HAP-1 (cell line): ENCODE results near the gene FAM200C.

Source experiments
- DNase-seq, 2 experiments: peaks; one replicate each; pipeline ENCODE4 v3.0.0-alpha.2; 2016 to 2020; ENCODE audit warnings: low spot score in 2 of 2
- H3K27me3 ChIP-seq: fragments of 250-450 bp; sonication (Bioruptor Pico); 2 replicates; pipeline ENCODE4 v1.5.1; 2020; ENCODE audit warnings: low read depth, mild to moderate bottlenecking, moderate library complexity
- H3K36me3 ChIP-seq: fragments of 250-450 bp; sonication (Bioruptor Pico); replicated peaks from 2 replicates; pipeline ENCODE4 v1.5.1; 2020; ENCODE audit warnings: mild to moderate bottlenecking
- H3K4me1 ChIP-seq: fragments of 250-450 bp; sonication (Bioruptor Pico); 2 replicates; pipeline ENCODE4 v1.5.1; 2020; ENCODE audit warnings: mild to moderate bottlenecking
- H3K4me3 ChIP-seq: fragments of 250-450 bp; sonication (Bioruptor Pico); 2 replicates; pipeline ENCODE4 v1.5.1; 2020; ENCODE audit warnings: mild to moderate bottlenecking, moderate library complexity
- H3K9me3 ChIP-seq: fragments of 250-450 bp; sonication (Bioruptor Pico); 2 replicates; pipeline ENCODE4 v1.5.1; 2020; ENCODE audit warnings: mild to moderate bottlenecking, moderate library complexity
- in situ Hi-C: fragments of 300-500 bp; cut with MboI; formaldehyde crosslinking; loops from 3 replicates; pipeline ENCODE4 v1.14.3; 2020; ENCODE audit warnings: low sequenced_read_pairs, inconsistent platforms, mixed read lengths

FAM200C gene

DNA sequence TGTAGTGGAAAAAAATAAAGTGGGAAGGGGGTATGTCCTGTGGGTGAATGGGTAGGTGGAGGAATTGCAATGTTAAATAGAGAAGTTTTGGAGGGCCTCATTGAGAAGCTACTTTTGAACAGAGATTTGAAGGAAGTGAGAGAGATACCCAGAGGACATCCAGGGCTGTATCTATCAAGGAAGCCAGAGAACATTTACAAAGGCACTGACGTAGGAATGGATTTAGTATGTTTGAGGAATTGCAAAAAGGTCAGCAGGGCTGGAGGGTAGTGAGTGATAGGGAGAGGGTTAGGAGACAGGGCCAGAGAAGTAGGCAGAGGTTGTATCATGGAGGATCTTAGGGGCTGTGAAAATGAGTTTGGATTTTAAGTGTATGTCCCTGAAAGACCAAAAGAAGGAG lies 35.7 kb upstream of the FAM200C start:
- in situ Hi-C loops, result no loop called here
- DNase-seq, result no peak
- no peak overlapping the region for H3K4me3 ChIP-seq
- H3K9me3 ChIP-seq, result no peaks in the 10 kb centered on the region
- H3K36me3 ChIP-seq, result no peaks in the 10 kb centered on the region
- peaks cover 4% of the 10 kb centered on the region; the same call in 1 of the 2 replicates for H3K4me1 ChIP-seq
- peaks cover 2% of the 10 kb centered on the region; the same call in 1 of the 2 replicates for H3K27me3 ChIP-seq

DNA sequence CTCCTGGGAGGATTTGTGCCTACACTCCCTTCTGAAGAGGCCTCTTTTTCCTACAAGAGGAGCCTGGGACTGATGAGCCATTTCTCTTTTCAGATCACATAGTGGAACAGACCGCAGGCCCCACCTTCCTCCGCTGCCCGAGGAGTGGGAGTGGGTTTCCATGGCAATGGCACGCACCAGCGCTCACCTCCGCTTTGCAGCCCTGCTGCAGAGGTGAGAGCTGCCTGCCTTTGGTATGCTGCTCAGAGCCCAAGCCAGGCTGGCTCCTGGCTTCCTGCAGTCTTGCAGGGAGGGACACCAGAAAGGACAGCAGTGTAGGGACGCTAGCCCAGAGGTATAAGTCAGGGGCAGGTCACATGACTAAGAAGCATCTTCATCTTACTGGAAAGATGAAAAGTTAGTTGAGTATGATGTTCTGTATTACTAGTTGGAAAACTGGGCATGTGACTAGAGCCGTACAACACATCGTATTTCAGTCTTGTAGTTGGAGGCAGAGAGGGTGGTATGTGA lies 34.2 kb upstream of the FAM200C start:
- 0 out of 2 replicates have a peak, but pooled peaks cover 2% of the 10 kb centered on the region for H3K27me3 ChIP-seq
- no peaks in the 10 kb centered on the region for H3K9me3 ChIP-seq
- peaks cover 7% of the 10 kb centered on the region for H3K36me3 ChIP-seq
- in situ Hi-C loops, result no loop called here
- no peak overlapping the region for H3K4me3 ChIP-seq
- DNase-seq, result peak in 1 of 2 experiments; percentile 35
- peaks cover 2% of the 10 kb centered on the region; the same call in 1 of the 2 replicates for H3K4me1 ChIP-seq

DNA sequence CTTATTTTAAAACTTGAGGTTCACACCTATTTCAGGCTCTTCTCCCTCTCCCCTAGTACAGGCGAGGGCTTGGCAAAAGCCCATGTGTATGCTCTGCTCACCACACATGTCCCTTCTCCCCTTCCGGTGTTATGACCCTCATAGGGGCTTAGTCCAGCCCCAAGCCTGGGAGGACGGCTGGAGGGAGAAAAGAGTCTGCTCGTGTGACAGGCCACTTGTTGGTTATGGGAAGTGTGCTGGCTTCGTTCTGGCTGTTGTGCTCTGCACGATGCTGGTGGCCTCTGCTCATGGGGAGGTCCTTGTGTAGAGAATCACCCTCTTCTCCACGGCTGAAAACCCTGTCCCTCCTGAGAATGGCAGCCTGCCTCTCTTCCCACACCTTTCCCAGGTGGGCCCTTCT lies 32.9 kb upstream of the FAM200C start:
- Histone ChIP-seq H3K4me1 (no peaks in the 10 kb centered on the region), H3K4me3 (no peak overlapping the region), H3K27me3 (0 out of 2 replicates have a peak, but pooled peaks cover 2% of the 10 kb centered on the region), H3K9me3 (no peaks in the 10 kb centered on the region), H3K36me3 (peaks cover 20% of the 10 kb centered on the region)
- in situ Hi-C loops, result no loop called here
- DNase-seq, result no peak

DNA sequence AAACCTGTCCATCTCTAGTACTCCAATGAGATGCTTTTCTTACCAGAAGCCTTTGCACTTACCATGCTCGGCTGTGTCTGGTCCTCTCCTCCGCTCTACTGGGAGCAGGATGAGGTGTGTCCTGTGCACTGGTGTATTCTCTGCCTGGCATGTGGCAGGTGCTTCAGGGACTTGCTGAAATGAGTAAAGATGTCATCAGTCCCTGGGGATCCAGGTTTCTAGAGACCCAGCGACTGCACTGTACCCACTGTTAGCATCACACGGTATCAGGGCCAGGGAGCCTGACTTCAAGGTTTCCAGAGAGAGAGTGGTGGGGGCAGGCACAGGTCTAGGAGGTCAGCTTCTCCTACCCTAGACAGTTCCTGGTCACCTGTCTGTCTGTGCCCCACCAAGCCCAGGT lies 32.3 kb upstream of the FAM200C start:
- Histone ChIP-seq H3K9me3 (no peaks in the 10 kb centered on the region), H3K4me3 (no peak overlapping the region), H3K27me3 (0 out of 2 replicates have a peak, but pooled peaks cover 2% of the 10 kb centered on the region), H3K36me3 (peaks cover 26% of the 10 kb centered on the region), H3K4me1 (no peaks in the 10 kb centered on the region)
- in situ Hi-C loops, result no loop called here
- no peak for DNase-seq

DNA sequence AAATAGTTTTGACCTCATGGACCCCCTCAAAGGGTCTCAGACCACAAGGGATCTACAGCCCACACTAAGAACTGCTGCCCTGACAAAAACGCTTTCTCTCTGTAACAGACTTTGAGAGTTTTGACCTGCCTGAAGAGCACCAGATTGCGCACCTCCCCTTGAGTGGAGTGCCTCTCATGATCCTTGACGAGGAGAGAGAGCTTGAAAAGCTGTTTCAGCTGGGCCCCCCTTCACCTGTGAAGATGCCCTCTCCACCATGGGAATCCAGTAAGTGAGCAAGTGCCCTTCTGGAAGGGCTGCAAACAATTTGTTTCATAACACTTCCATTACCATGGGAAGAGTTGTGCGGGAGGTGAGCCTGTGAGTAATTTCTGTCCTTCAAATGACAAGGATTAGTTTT lies 27.8 kb upstream of the FAM200C start:
- peaks cover 64% of the 10 kb centered on the region for H3K36me3 ChIP-seq
- peaks cover 20% of the 10 kb centered on the region for H3K4me1 ChIP-seq
- H3K9me3 ChIP-seq, result no peaks in the 10 kb centered on the region
- no peaks in the 10 kb centered on the region for H3K27me3 ChIP-seq
- H3K4me3 ChIP-seq, result no peak overlapping the region
- no peak for DNase-seq
- in situ Hi-C loops, result no loop called here

DNA sequence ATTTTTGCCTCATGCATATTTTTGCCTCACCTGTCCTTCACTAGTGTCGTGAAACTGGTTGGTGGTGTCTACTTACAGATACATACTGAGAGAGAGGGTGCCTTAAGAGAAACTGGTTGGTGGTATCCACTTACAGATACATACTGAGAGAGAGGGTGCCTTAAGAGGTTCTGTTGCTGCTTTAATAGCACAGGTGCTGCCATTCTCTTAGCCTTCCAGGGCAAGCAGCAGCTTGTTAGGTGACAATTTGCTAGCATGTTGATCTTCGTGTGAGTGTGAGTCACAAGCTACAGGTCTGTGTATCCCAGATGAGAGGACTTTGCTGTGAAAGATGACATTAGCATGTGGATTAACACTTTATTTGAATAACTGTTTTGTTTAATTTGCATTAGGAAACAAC lies 23.2 kb upstream of the FAM200C start:
- peaks cover 48% of the 10 kb centered on the region for H3K36me3 ChIP-seq
- no peak for DNase-seq
- H3K4me1 ChIP-seq, result peaks cover 31% of the 10 kb centered on the region
- no peaks in the 10 kb centered on the region for H3K27me3 ChIP-seq
- in situ Hi-C loops, result no loop called here
- no peaks in the 10 kb centered on the region for H3K9me3 ChIP-seq
- peak overlapping the region; percentile 60 for H3K4me3 ChIP-seq

DNA sequence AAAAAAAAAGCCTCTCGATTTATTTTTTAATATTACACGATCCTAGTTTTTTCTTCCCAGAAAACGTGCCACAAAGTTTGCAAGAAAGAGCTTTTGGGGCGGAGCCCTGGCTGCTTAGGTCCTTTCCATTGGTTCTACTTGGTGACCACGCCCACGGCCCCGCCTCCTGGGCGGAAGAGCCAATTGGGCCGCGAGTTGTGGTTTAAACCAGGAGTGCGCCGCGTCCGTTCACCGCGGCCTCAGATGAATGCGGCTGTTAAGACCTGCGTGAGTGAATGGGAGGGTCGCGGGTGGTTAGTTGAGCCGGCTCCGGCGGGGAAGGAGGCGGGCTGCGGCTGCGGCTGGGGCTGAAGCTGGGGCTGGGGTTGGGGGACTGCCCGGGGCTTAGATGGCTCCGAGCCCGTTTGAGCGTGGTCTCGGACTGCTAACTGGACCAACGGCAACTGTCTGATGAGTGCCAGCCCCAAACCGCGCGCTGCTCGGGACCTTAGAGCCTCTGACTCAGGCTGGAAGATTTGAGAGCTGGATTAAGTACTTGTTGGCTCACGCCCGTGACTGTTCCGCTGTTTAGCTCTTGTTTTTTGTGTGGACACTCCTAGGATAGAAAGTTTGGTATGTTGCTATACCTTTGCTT lies 21.9 kb upstream of the FAM200C start, which contains the start of gene PTTG1:
Gene PTTG1, plus strand, starts transcription at position 231 of the 634 bp plus-strand sequence. CDS start 458 bp downstream, outside the sequence.
- no peaks in the 10 kb centered on the region for H3K9me3 ChIP-seq
- DNase-seq, result peak; percentile 90 to 98
- H3K27me3 ChIP-seq, result no peaks in the 10 kb centered on the region
- in situ Hi-C loops, result no loop called here
- peaks cover 31% of the 10 kb centered on the region for H3K4me1 ChIP-seq
- peaks cover 36% of the 10 kb centered on the region for H3K36me3 ChIP-seq
- H3K4me3 ChIP-seq, result peak within 1 kb of the TSS; percentile 60

DNA sequence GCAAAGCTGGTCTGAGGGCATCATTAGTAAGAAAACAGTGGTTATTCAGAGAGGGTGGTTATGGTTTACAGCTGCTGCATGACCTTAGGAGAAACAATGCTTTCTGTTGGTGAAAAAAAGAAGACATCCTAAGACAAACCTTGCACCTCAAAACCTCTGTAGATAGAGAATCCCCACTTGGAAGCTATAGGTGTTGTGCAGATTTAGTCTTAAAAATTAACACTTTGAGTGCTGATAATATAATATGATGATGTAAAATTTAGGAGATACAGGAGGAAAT lies 20.4 kb upstream of the FAM200C start:
- Histone ChIP-seq H3K4me3 (no peak overlapping the region), H3K27me3 (no peaks in the 10 kb centered on the region), H3K36me3 (peaks cover 22% of the 10 kb centered on the region), H3K9me3 (no peaks in the 10 kb centered on the region), H3K4me1 (peaks cover 29% of the 10 kb centered on the region)
- no peak for DNase-seq
- in situ Hi-C loops, result no loop called here

DNA sequence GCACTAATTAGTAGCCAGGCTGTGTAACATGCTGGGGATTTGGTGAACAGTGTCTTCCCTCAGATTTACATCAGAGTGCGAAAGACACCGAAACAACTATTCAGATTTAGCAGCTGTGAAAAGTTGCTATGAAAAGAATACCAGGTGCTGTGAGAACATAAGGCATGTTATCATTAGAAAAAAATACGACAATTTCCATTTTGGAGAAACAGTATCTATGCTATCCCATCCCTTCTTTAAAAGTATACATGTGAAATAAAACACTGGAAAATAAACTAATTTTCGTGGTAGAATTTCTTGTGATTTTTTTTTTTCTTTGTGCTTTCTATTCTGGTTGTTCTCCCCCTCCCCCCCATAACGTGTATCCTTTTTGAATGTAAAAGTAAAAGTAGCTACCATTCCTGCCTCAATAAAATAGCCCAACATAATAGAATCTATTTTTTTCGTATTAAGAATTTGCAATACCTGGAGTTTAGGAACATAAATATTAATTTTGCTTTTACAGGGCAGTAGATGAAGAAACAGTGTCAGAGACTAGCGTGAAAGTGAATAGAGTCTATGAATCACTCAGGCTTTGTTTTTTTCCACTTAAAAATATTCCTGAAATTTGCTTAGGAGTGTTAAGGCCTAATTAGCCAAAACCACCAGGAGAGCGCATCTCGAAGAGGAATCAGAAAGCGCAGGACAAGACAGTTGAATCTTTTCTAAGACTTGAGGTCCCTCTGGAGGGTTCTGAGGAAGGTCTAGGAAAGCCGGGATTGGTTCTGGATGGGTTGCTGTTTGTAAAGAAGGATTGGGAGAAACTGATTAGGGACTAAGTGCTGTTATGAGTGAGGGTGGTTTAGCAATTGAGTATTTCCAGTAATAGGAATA lies 19.8 kb upstream of the FAM200C start:
- H3K4me3 ChIP-seq, result peak overlapping the region; percentile 75
- in situ Hi-C loops, result no loop called here
- H3K4me1 ChIP-seq, result peaks cover 27% of the 10 kb centered on the region
- peaks cover 16% of the 10 kb centered on the region for H3K36me3 ChIP-seq
- DNase-seq, result no peak
- H3K27me3 ChIP-seq, result no peaks in the 10 kb centered on the region
- H3K9me3 ChIP-seq, result no peaks in the 10 kb centered on the region

DNA sequence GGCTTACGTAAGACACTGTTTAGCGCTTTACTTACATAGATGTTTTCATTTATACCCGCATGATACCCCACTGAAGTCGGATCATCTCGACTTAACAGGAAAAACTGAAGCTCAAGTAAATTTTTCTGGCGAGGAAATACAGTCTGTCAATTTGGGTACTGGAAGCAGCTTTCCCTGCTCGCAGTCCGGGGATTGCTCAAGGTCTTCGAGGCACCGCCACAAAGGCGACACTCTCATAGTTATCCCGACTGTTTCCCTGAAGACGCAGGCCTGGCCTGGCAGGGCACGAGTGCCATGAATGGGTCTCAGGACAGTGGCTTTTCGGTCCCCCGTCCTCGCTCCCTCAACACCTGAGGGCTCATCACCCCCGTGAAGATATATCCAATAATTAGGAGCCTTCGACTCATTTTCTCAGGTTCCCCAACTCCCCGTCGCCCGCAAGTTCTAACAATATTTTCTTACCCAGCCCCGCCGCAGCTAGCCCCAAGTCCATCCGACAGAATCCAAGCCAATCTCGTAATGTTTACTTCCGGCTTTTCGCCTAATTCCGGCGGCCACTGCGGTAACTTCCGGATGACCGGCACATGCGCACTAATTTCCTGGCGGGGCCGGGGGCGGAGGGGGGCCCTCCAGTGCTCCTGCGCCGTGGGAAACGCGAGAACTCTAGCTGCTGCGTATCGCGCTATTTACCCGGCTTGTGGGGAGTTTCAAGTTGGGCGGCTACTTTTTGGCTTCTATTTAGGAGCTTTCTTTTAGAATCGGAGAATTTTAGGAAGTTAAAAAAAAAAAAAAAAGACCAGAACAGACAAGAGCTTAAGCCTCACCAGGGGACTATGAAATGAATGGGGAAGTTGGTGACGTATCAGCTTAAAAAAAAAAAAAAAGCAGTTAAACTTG lies 19.0 kb upstream of the FAM200C start, which contains the start of gene SLU7:
Gene SLU7, minus strand, starts transcription at position 521 of the 897 bp plus-strand sequence. CDS start 3,787 bp downstream, outside the sequence.
- H3K36me3 ChIP-seq, result peaks cover 16% of the 10 kb centered on the region
- in situ Hi-C loops, result no loop called here
- H3K4me1 ChIP-seq, result peaks cover 19% of the 10 kb centered on the region
- DNase-seq, result peak; percentile 90 to 96
- no peaks in the 10 kb centered on the region for H3K27me3 ChIP-seq
- H3K9me3 ChIP-seq, result no peaks in the 10 kb centered on the region
- peak within 1 kb of the TSS; percentile 75 for H3K4me3 ChIP-seq

DNA sequence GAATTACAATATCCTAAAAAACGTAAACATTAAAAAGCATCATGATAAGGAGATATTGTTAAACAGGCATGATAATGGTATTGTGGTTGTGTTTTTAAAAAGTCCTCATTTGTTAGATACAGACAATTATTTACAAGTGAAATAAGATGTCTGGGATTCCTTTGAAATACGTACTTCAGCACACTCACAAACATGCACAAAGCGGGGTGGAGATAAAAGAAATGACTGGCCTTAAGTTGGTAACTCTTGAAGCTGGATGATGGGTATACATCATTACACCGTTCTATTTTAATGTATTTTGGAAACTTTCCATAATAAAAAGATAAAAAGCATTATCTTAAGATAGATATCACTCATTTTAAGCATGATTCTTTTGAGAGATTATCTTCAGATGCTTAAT lies 1.0 kb downstream of the FAM200C start:
- H3K27me3 ChIP-seq, result no peaks in the 10 kb centered on the region
- peaks cover 23% of the 10 kb centered on the region for H3K4me1 ChIP-seq
- H3K36me3 ChIP-seq, result peaks cover 21% of the 10 kb centered on the region
- no peaks in the 10 kb centered on the region for H3K9me3 ChIP-seq
- peak overlapping the region; percentile 63 for H3K4me3 ChIP-seq
- DNase-seq, result peak in 1 of 2 experiments; percentile 45
- in situ Hi-C loops, result no loop called here

DNA sequence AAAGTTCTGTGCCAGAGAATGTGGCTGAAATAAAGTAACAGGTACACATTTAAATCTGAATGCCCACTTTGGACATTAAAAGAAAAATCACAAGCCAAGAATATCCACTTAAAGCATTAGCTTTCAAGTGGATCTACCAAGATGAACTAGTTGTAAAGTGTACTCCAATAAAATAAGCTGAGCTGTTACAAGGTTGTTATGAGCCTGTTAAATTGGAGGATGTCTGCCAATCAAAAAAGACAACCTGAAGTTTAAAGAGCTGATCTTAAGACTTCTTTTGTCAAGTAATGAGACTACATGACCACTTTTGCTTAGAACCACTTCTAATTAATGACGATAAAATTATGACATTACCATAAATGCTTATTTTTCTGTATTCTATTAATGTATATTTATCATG lies 2.4 kb downstream of the FAM200C start:
- no peaks in the 10 kb centered on the region for H3K9me3 ChIP-seq
- H3K36me3 ChIP-seq, result peaks cover 12% of the 10 kb centered on the region
- peaks cover 26% of the 10 kb centered on the region for H3K4me1 ChIP-seq
- H3K27me3 ChIP-seq, result no peaks in the 10 kb centered on the region
- H3K4me3 ChIP-seq, result no peak overlapping the region
- no peak for DNase-seq
- in situ Hi-C loops, result no loop called here

DNA sequence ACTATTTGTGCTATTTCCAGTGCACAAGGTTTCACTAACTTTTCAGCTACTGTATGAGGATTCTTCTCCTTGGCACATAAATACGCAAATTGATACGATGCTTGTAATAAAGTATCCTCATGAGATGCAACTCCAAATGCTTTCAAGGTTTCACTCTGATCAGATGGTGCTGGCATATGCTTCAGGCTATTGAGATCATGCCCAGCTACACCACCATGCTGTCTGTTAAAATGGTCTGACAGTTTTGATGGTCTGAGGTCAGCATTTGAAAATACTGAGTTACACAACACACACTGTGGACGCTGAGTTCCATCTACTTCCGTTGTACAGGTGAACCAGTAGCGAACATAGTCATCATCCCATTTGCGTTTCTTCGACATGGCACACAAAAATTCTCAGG lies 4.7 kb downstream of the FAM200C start:
- Histone ChIP-seq H3K4me1 (peaks cover 22% of the 10 kb centered on the region), H3K27me3 (no peaks in the 10 kb centered on the region), H3K9me3 (no peaks in the 10 kb centered on the region), H3K4me3 (no peak overlapping the region), H3K36me3 (peaks cover 3% of the 10 kb centered on the region)
- in situ Hi-C loops, result no loop called here
- DNase-seq, result no peak
